CD4-positive, alpha-beta T cell treated with Interleukin-21 for 1 hour (primary cell): Measurements from ENCODE around the gene ZNF670.

ENCODE experiments used
- DNase-seq: peaks from one replicate; pipeline ENCODE4 v3.0.0-alpha.2; 2020

ZNF670 gene

DNA sequence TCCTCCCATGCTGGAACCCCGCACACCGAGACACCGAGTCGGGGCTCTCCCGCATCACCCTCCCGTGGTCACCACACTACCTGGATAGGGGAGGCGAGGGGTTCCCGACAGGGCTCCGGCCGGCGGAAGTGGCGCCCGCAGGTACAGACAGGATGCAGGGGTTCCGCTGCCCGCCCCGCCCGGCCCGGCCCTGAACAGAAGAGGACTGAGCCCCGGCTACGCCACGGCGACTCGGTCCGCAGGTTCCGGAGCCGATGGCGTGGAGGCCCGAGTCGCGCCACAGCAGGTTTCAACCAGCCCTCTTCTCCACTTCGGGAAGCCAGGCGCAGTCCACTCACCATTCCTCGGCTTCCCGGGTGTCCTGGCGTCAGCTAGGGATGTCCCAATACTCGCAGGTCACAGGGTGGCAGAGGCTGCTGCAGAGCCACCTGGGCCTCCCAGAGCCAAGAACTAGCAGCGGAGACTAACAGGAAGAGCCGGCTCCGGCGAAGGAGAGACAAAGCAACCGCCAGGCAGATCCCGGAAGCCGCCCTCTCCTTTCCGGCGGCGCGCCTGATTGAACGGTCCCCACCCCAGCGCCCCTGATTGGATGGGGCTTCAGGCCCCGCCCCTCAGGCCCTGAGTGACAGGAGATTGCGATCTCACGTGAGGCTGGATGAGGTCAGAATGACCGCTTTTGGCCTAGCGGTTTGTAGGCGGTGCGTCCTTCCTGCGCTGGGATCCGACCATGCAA is 25.4 kb upstream of the ZNF670 start, which contains the start of gene ZNF669:
Gene ZNF669 (minus strand): TSS at position 498 of the 733 bp plus-strand sequence. CDS start 157 bp downstream, at position 341.
- DNase-seq = peak; percentile 93

DNA sequence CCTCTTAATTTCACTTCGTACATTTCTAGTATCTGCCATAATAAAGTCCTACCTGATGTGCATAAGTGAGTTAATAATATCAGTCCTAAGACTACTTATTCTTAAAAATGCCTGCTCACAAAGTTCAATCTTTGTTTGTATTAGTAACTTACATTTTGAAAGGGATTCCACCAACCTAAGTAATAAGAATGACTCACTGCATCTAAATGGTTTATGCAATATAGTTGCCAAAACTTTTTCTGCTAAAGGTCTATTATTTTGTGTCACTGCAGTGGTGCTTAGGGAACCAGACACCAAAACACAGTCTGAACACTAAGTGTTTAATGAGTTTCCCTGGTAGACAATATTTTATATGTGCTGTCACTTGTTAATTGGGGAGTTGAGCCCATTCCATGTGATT is 23.8 kb upstream of the ZNF670 start:
- no peak for DNase-seq

DNA sequence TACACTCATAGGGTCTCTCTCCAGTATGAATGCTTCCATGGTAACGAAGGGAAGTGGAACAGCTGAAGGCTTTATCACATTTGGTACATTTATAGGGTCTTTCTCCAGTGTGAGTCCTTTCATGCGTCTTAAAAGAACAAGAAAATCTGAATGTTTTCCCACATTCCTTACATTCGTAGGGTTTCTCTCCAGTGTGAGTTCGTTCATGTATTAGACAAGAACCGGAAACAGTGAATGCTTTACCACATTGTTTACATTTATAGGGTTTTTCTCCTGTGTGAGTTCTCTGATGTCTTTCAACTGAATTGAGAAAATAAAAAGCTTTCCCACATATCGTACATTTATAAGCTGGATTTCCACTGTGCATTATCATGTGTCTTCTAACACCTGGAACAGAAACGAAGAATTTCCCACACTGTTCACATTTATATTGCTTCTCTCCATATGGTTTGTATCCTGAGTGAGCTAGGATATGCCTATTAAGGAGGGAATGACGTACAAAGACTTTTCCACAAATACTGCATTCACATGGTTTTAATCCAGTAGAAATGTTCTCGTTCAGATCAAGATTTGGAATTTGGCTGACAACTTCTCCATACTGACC is 22.2 kb upstream of the ZNF670 start:
- DNase-seq = no peak

DNA sequence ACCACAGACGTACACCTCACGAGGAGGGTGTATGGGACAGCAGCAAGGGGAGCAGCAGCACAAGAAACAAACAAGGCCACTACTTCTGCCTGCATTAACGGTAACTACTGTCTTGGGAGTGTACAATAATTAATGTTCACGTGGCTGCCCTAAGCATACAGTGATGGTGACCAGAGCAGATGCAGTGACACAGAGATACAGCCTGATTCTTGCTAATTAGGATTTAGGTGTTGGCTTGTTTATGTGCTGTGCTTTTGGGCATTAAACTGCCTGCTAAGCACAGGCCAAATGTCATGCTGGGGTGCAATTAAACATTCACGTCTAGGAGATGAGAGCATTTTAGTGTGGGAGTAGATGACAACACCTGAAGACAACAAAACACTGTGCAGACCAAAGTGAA is 18.3 kb upstream of the ZNF670 start:
- DNase-seq = no peak

DNA sequence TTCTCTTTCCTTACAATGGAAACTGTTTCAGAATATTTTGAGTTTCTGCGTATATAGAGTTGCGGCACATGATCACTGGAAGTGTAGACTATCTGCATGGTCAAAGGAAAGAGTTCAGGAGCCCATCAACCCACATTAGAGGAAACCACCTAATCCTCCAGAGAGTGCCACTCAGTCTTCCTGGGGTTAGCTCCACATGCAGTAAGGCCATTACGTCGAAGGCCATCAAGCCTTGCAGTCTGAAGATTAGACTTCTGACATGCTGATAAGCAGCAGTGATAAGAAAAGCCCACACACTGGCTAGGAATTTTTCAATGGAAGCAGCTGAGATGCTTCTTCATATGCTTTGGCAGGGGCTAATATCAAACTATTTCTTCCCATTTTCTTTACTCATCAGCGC is 17.9 kb upstream of the ZNF670 start:
- no peak for DNase-seq

DNA sequence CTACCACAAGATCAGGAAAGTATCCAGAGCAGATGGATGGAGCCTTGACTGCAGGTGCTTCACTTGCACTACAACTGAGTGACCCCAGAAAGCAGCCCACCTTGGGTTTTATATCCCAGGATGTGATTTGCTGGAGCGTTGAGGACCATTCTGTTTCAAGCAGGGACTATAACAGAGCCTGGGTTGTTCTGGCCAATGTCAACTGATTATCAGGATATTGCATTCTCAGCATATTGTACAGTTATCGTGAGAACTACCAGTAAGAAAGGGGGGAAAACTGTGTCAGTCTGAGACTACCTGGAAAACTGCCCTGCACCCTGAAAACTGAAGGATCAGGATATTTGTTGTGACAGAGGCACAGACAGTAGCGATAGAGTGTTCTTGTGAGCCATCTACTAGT is 17.5 kb upstream of the ZNF670 start:
- DNase-seq = no peak

DNA sequence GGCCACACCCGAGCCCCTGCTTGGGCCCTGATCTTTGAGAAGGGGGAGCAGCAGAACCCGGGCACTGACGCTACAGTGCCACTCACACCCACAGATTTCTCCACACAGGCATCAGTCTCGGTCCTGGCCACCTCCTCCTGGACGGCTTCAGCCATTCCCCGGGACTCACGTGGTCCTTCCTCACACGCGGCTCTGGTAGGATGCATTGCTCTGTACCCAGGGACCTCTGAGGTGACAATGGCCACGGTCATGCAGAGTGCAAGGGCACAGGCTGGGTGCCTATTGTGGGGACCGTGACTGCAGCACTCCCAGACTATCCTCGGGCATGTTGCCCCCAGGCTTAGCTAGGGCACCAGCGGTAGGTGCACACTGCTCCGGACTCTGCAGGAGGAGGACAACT is 11.8 kb upstream of the ZNF670 start:
- no peak for DNase-seq

DNA sequence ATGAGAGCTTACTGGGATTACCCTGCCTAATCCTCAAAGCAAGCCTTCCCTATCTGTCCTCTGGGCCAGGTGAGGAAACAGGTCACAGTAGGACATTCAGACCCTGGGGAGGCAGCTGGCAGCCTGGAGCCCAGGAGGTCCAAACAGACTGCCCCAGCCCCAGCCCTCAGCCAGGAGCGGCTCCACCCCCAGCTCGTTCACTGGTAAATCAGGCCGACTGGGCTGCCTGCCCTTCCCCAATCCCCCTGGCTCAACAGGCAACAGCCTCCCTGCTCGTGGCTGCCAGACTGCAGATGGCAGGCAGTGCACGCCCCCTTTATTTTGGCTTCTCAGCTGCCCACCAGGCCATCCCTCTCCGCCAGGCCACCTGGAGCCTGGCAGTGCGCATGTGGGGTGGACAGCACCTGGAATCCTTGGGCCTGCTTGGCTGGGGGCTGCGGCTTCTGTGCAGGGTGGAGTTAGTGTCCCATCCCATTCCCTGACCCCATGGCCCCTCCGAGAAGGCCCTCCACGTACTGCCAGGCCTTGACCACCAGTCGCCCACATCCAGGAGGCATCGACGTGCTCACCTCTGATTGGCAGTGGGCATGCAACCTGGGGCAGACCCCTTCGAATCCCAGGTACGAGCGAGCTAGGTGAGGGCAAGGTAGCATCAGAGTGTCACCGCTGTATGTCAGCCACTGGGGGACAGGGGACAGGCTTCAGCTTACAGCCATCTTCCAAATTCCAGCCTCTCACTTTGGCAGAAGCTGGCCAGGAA is 11.2 kb upstream of the ZNF670 start:
- DNase-seq = no peak

DNA sequence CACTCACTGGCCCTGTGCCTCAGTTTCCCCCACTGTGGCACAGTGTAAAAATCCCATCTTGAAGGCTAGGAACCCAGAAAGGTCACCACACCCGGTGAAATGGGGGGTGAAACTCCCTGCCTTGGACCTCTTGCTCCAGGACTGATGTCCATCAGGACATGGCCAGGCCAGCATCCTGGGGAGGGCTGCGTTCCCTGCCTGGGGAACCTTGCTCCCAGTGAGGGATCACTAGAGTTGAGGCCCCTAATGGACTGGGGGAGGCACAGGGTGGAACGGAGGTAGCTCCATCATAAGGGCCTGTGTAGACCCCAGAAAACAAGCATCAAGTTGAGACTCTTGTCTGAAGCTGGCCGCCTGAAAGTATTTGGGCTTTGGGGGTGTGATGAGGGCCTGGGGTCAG is 10.4 kb upstream of the ZNF670 start:
- DNase-seq = no peak

DNA sequence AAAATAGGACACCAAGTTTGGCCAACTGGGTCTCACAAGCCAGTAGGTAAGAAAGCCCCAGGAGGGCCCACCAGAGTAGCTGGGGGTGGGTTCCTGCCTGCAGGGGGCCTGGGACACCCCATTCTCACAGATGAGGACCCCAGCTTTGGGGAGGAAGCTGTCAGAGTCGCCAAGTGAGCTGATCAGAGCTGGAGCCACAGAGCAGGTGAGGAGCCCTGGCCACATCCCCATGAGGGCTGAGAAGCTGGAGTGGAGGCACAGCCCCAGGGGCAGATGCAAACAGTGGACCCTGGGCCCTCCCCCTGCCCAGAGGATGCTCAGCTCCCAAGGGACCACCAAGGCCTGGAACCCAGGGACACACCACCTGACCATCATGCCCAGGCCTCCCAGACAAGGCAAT is 8.6 kb upstream of the ZNF670 start:
- no peak for DNase-seq

DNA sequence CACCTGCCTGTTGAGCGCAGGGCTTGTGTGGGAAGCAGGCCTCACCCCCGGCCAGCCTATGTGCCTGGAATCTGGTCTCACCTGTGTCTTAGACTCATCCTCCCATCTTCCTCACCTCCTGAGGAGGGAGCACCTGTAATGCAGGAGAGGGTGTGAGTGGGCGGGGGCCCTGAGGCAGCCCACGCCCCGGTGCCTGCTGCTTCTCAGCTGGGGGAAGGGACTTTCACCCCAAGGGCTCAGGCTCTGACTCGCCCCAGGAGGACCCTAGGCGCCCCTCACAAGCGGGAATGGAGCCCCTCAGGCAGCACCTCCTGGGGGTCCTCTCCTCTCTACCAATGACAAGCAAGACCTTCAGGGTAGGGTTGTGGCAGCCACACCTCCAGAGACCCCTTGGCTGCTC is 6.7 kb upstream of the ZNF670 start:
- DNase-seq = no peak

DNA sequence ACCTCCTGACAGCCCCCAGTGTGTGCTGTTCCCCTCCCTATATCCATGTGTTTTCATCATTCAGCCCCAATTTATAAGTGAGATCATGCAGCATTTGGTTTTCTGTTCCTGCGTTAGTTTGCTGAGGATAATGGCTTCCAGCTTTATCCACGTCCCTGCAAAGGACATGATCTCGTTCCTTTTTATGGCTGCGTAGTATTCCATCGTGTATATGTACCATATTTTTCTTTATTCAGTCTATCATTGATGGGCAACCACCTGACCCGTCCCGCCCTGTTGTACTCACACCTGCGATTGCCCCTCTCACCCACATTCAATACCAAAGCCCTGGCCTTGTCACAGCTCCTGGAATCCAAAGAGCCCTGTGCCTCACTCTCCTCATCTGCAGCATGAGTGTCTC is 6.2 kb upstream of the ZNF670 start:
- DNase-seq = no peak

DNA sequence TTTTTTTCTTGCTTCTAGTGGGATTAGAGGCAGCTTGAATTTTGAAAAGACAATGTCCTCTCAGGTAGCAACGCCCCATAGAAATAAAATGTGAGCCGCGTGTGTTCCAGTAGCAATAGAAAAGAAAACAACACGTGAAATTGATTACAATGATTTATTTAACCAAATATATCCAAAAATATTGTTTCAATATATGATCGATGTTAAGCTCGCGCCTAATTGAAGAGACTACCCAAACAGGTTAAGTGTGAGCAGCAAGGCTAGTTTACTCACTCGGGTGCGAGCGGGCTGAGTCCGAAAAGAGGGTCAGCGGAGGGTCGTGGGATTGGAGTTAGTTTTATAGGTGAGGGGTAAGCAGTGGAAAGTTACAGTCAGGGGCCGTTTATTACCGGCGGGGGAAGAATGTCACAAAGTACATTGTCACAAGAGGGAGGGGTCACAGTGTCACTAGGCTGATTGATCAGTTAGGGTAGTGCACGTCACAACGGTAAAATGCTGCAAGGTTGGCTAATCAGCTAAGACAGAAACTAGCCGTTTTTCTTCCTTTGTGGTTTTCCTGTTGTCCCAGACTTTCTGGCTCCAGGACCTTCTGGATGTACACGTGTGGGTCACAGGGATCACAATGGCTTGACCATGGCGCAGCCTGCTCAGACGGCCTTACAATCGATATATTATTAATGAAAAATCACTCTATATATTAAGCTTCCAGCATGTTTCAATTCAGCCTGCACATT is 697 bp upstream of the ZNF670 start:
- peak; percentile 13 for DNase-seq

DNA sequence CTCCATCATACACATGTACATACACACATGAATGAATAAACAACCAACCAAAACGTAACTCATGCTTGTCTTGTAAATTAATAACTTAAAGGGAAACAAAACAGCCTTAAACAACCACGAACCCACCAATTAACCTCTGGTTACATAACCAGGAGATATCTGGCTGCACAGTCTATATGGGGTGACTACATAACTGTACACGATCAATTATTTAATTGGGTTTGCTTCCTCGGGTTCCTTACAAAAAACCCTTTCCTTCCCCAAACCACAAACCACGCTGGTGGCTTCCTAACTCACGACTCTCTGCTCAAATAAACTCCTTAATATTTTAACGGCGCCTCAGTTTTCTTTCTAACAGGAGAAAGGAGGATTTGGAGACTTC is 744 bp downstream of the ZNF670 start:
- DNase-seq = peak; percentile 7

DNA sequence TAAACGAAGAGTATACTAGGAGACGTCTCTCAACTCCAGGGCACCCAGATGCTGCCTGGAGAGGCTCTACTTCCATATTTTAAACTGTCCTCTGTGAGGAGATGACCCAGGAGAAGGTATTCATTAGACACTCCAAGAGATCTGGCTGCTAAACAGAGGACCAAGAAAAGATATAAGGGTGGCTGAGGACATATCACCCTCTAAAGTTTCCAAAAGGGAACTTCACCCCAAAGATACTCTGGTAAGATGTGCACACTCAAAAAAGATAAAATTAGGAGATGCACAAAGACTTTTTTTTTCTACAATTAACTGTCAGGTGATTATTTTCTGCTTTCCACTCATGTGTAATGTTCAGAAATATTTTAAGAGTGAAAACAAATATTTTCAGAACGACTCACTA is 1.4 kb downstream of the ZNF670 start:
- no peak for DNase-seq

DNA sequence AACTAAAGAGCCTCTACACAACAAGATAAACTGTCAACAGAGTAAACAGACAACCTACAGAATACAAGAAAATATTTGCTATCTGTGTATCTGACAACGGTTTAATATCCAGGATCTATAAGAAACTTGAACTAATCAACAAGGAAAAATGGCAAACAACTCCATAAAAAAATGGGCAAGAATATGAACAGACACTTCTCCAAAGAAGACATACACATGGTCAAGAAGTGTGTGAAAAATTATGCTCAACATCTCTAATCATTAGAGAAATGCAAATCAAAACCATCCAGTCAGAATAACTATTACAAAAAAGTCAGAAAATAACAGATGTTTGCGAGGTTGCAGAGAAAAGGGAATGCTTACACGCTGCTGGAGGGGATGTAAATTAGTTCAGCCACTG is 8.0 kb downstream of the ZNF670 start:
- no peak for DNase-seq

DNA sequence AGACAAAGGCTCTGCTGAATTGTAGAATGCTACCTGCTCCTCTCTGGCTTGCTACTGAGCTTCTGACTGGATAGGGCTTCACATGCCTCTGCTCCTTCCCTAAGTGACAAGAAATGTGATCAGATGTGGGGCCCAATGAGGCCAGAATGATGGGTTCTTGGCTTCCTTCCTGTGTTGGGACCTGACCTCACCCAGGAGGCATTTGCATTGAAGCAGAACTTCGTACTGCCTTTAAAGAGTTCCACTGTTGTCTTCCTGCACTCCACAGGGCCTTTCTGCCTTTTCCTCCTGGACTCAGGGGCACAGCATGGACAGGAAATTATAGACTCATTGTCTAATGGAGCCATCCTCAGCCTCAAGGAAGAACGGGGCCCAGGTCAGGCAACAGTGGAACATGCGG is 14.3 kb downstream of the ZNF670 start:
- no peak for DNase-seq

DNA sequence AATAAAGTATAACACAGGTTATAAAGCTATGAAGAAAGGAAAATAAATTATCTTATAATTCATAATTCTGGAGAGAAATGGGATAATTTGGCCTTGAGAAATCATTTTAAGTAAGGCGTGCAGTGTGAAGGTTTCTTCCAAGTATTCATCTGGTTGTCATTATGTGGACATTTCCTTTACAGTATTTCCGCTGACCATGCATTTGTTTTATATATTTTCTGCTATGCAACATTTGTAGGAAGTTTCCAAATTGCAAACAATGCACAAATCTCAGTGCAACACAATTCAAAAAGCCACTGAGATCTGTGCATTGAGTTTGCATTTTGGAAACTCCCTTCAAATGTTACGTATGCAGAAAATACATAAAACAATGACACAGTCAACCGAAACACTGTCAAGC is 17.8 kb downstream of the ZNF670 start:
- DNase-seq = no peak

DNA sequence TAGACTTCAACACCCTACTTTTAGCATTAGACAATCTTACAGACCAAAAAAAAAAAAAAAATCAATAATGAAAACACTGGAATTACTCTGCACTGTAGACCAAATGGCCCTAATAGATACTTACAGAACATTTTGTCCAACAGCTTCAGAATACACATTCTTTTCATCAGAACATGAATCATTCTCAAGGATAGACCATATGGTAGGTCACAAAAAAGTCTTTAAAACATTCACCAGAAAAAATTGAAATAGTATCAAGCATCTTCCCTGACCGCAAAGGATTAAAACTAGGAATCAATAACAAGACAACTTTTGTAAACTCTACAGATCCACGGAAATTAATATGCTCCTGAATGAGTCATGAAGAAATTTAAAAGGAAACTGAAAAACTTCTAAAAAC is 22.5 kb downstream of the ZNF670 start:
- DNase-seq = no peak

DNA sequence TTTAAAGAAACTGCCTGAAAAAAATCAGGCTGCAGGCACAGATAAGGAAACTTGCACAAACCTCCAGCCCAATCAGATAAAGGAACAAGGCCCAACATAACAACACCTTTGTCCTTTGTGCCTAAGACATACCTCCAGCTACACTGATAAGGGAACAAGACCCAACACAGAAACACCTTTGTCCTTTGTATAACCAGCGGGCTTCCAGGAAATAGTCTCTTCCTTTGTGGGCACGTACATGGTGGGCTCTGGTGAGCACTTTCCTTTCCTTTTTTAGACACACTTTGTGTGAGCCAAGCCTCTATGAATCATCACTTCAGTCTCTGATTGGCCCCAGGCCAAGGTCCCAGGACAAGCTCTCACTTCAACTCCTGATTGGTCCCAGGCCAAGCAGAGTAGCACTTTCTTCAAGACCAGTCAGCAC is 23.6 kb downstream of the ZNF670 start:
- DNase-seq = no peak

DNA sequence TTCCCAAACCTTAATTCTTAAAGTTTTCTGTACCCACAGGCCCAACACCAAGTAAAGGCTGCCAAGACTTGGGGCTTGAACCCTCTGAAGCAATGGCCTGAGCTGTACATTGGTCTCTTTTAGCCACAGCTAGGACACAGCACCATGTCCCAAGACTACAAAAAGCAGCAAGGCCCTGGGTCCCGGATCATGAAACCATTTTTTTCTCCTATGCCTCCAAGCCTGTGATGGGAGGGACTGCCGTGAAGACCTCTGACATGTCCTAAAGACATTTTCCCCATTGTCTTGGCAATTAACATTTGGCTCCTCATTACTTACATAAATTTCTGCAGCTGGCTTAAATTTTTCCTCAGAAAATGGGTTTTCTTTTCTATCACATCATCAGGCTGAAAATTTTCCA is 30.9 kb downstream of the ZNF670 start:
- DNase-seq = no peak

DNA sequence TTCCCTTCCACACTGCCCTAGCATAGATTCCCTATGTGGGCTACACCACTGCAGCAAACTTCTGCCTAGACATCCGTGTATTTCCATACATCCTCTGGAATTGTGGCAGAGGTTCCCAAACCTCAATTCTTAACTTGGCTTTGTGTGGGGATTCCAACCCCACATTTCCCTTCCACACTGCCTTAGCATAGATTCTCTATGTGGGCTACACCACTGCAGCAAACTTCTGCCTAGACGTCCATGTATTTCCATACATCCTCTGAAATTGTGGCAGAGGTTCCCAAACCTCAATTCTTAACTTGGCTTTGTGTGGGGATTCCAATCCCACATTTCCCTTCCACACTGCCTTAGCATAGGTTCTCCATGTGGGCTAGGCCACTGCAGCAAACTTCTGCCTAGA is 31.4 kb downstream of the ZNF670 start:
- DNase-seq = no peak

DNA sequence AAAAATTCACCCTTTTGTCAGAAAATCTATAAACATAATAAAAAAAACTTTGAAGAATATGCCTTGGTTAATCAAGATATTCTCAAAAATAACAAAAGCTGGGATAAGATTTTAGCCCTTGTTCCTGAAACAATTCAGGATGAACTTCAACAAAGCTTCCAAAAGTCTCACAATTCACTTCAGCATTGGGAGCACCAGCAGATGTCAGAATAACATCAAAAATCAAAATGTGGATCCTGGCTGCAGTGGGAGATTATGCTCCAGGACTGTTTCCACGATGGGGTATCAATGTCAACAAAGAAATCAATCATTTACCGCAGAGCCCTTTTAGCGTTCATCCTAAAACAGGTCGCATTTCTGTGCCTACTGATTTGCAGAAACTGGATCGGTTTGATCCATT is 35.2 kb downstream of the ZNF670 start:
- DNase-seq = no peak
